Fibroblast of the aortic adventitia (primary cell): ENCODE data around the gene CTIF. TPM values are rescaled to one million over a fixed set of nuclear protein-coding genes. Genes with fewer than 3 reads are reported as not detected.

Source experiments
- DNase-seq: peaks from one replicate; pipeline ENCODE4 v3.0.0-alpha.2; 2010; ENCODE audit warnings: low read depth
- H3K4me3 ChIP-seq: 2 replicates; pipeline ENCODE4 v1.5.1; 2011; ENCODE audit warnings: low read depth, mild to moderate bottlenecking, control low read depth, low read length, moderate library complexity
- CTCF ChIP-seq: IDR thresholded peaks from 2 replicates; pipeline ENCODE4 v1.5.1; 2011; ENCODE audit warnings: mild to moderate bottlenecking, low read length, control low read depth, inconsistent platforms; ENCODE audit not compliant: insufficient read depth
- total RNA-seq: library from RNA; depleted of rRNA; stranded (reverse); fragments of >200 nt; gene quantifications from 2 replicates; pipeline ENCODE4 v1.2.3, GENCODE V29; 2012; ENCODE audit warnings: low replicate concordance

CTIF gene
- total RNA-seq, 1 donor, result 29.0 TPM

- no peak for TF ChIP-seq CTCF
- H3K4me3 ChIP-seq, result no peak overlapping the region
- no peak for DNase-seq
Observed at GRCh38 chr18:48802543-48803290, 263.9 kb downstream of the CTIF start.

GRCh38 chr18:48803518-48803917 is 264.7 kb downstream of the CTIF start:
- TF ChIP-seq CTCF, result no peak
- DNase-seq, result no peak
- no peak overlapping the region for H3K4me3 ChIP-seq

DNA sequence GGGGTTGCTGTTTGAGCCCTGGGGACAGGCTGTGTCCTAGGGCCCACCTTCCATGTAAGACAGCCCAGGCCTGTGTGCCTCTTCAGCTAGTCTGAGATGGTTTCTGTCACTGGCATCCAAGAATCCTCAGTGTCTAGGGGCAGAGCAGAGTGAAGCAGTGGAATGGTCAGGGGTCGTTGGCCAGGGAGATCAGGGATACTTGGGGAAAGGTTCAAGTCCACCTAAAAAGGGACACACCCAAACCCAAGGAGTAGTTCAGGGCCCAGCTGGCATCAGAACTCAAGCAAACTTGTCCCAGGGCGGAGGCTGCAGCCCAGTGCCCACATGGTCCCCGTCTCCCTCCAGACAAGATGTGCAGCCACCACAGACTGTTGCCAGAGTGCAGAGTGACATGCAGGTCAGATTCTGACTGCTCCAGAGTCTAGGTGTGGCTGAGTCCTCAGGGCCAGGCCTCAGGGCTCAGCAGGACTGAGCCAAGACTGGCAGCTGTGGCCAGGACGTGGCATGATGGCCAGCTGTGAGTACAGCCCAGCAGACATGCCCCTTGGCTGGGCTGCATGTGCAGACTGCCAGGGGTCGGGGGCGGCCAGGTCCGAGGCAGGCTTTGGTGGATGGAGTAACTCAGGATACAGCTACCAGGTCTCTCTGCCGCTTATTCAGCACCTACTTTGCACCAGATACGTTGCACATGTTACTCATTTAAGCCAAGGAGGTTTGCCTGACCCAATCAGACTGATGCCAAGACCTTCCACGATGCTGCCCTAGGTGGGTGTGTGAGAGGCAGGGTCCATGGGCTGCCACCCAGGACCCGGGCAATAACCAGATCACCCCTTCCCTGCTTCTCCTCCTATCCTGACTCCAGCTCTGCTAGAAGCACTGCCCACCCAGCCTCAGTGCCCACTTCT is 265.4 kb downstream of the CTIF start:
- no peak for DNase-seq
- TF ChIP-seq CTCF, result no peak
- no peak overlapping the region for H3K4me3 ChIP-seq

- no peak for DNase-seq
- no peak overlapping the region for H3K4me3 ChIP-seq
- TF ChIP-seq CTCF, result no peak
Observed at GRCh38 chr18:48804856-48805610, 266.2 kb downstream of the CTIF start.

DNA sequence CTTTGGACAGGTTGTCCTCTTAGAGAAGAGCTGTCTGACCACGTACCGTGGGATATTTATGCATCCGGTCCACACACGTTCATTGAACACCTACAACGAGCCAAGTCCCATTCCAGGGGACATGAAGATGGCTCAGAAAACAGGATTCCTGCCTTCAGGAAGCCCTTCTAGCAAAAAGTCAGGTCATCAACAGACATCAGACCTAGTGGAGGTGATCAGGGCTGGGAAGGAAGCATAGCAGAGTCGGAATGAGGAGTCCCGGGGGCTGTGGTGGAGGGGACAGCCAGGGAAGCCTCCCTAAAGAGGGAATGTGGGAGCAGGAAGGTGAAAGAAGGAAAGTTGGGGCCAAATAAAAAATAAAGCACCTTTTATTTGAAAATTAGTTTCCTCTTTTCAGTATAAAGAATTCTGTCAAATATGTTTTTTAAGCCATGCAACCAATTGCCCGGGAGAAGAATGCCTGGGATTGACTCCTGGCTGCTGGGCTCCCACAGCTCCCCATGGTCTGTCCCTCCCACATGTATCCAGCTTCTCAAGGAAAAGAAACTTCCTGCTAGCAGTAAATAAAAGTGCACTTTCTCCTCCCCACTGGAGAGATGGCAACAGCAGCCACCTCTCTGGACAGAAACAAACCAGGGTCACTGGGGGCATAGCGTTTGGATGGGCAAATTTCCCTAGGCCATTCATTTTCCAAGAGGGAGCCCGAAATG is 267.1 kb downstream of the CTIF start:
- no peak for DNase-seq
- H3K4me3 ChIP-seq, result no peak overlapping the region
- no peak for TF ChIP-seq CTCF
